RWPE2 (cell line): ENCODE data around the gene SEC24B.
A peak's percentile ranks its signal among the peaks of the same experiment; 100 is the strongest.

ENCODE experiments used
- ATAC-seq: fragments of 200-7000 bp; cut with Tn5 transposase; 3 replicates; pipeline ENCODE4 v1.9.1; 2021; ENCODE audit warnings: low read depth
- DNase-seq: peaks from one replicate; pipeline ENCODE4 v3.0.0-alpha.2; 2020; ENCODE audit warnings: low spot score
- H3K27ac ChIP-seq: fragments of 450-650 bp; 2 replicates; pipeline ENCODE4 v1.5.1; 2017; ENCODE audit warnings: mild to moderate bottlenecking; ENCODE audit not compliant: poor library complexity, severe bottlenecking
- H3K27me3 ChIP-seq: fragments of 250-450 bp; sonication (Bioruptor Pico); 2 replicates; pipeline ENCODE4 v1.5.1; 2021; ENCODE audit warnings: mild to moderate bottlenecking, moderate library complexity; ENCODE audit not compliant: insufficient read depth, poor library complexity, severe bottlenecking
- H3K36me3 ChIP-seq: fragments of 250-450 bp; sonication (Bioruptor Pico); 2 replicates; pipeline ENCODE4 v1.5.1; 2020; ENCODE audit warnings: low read depth, mild to moderate bottlenecking, moderate library complexity
- H3K4me1 ChIP-seq: fragments of 250-450 bp; sonication (Bioruptor Pico); 2 replicates; pipeline ENCODE4 v1.5.1; 2021; ENCODE audit warnings: mild to moderate bottlenecking, moderate library complexity; ENCODE audit not compliant: insufficient read depth, poor library complexity, severe bottlenecking
- H3K4me3 ChIP-seq: fragments of 250-450 bp; sonication (Bioruptor Pico); 2 replicates; pipeline ENCODE4 v1.5.1; 2021; ENCODE audit warnings: mild to moderate bottlenecking, moderate library complexity; ENCODE audit not compliant: severe bottlenecking
- H3K9me3 ChIP-seq: fragments of 250-450 bp; sonication (Bioruptor Pico); 2 replicates; pipeline ENCODE4 v1.5.1; 2021; ENCODE audit warnings: mild to moderate bottlenecking, moderate library complexity; ENCODE audit not compliant: severe bottlenecking
- CTCF ChIP-seq: fragments of 450-650 bp; IDR thresholded peaks from one replicate; pipeline ENCODE4 v1.5.1; 2017; ENCODE audit warnings: mild to moderate bottlenecking, moderate library complexity; ENCODE audit not compliant: poor library complexity, severe bottlenecking

Gene SEC24B

GRCh38 chr4:109572154-109572553 is 138.5 kb downstream of the SEC24B start:
- no peak for TF ChIP-seq CTCF

DNA sequence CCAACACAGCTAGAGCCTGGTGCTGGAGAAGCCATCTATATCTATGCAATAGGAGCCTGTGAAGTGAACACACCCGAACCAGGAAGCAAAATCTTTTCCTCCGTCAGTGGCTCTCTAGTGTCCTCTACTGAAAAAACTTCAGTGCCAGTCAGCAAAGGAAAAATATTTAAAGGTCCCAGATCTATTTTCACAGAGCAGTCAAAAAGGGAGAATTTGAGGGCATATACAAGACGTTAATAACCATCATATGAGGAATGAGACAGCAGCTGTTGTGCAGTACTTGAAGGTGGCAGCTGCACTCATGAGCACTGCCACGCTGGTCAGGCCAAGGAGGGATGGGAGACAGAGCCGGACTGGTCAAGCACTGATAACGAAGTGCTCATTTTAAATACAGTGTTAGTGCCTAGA is 140.8 kb downstream of the SEC24B start:
- no peak for ATAC-seq
- Histone ChIP-seq H3K4me1 (no peaks in the 10 kb centered on the region), H3K36me3 (no peaks in the 10 kb centered on the region), H3K4me3 (no peak overlapping the region), H3K27me3 (no peaks in the 10 kb centered on the region), H3K27ac (no peak overlapping the region), H3K9me3 (no peaks in the 10 kb centered on the region)
- no peak for DNase-seq
- peak; percentile 34 for TF ChIP-seq CTCF

More at GRCh38 chr4:109572154-109572553, 138.5 kb downstream of the SEC24B start:
- Histone ChIP-seq H3K27me3 (no peaks in the 10 kb centered on the region), H3K4me3 (no peak overlapping the region), H3K4me1 (no peaks in the 10 kb centered on the region), H3K27ac (no peak overlapping the region), H3K36me3 (no peaks in the 10 kb centered on the region), H3K9me3 (no peaks in the 10 kb centered on the region)
- no peak for ATAC-seq
- no peak for DNase-seq

- TF ChIP-seq CTCF = no peak
- Histone ChIP-seq H3K36me3 (no peaks in the 10 kb centered on the region), H3K27ac (no peak overlapping the region), H3K4me1 (no peaks in the 10 kb centered on the region), H3K9me3 (no peaks in the 10 kb centered on the region), H3K4me3 (no peak overlapping the region), H3K27me3 (no peaks in the 10 kb centered on the region)
- no peak for ATAC-seq
- no peak for DNase-seq
These were observed 141.6 kb downstream of the SEC24B start for GRCh38 chr4:109574931-109575804.

- no peak for DNase-seq
These were observed 142.8 kb downstream of the SEC24B start for GRCh38 chr4:109576462-109576861.

More at GRCh38 chr4:109576462-109576861, 142.8 kb downstream of the SEC24B start:
- H3K27me3 ChIP-seq = no peaks in the 10 kb centered on the region
- no peak overlapping the region for H3K4me3 ChIP-seq
- no peak overlapping the region for H3K27ac ChIP-seq
- H3K36me3 ChIP-seq = no peaks in the 10 kb centered on the region
- no peak for TF ChIP-seq CTCF
- no peaks in the 10 kb centered on the region for H3K9me3 ChIP-seq
- ATAC-seq = no peak
- H3K4me1 ChIP-seq = no peaks in the 10 kb centered on the region
